Activated CD8-positive, alpha-beta memory T cell treated with anti-CD3 and anti-CD28 coated beads, Interleukin-2, amount 10 ng/mL, durations not matched to agents 7 days and 5 days (primary cell): ENCODE data around the gene PHACTR4. TPM values are rescaled to one million over a fixed set of nuclear protein-coding genes. Genes with fewer than 3 reads are reported as not detected.

Experiments
- ATAC-seq: fragments of 150-1000 bp; cut with Tn5 transposase; one replicate; pipeline ENCODE4 v1.10.0; 2021; ENCODE audit warnings: moderate library complexity
- CTCF ChIA-PET: fragments of 350-600 bp; sonication (Branson Sonifier 250); formaldehyde crosslinking; loops from one replicate; lab custom pipeline; 2021; ENCODE audit warnings: antibody characterized with exemption; lab: Charles Lee
- DNase-seq: peaks from one replicate; pipeline ENCODE4 v3.0.0-alpha.2; 2020
- H3K27ac Mint-ChIP-seq: one replicate; pipeline ENCODE4 v1.8.0; 2021; ENCODE audit warnings: mild to moderate bottlenecking, mixed read lengths
- H3K27me3 Mint-ChIP-seq: one replicate; pipeline ENCODE4 v1.8.0; 2021; ENCODE audit warnings: mixed read lengths
- H3K36me3 Mint-ChIP-seq: one replicate; pipeline ENCODE4 v1.8.0; 2021; ENCODE audit warnings: mild to moderate bottlenecking, mixed read lengths
- H3K4me1 Mint-ChIP-seq: one replicate; pipeline ENCODE4 v1.8.0; 2021; ENCODE audit warnings: mixed read lengths
- H3K4me3 Mint-ChIP-seq: one replicate; pipeline ENCODE4 v1.8.0; 2021; ENCODE audit warnings: mild to moderate bottlenecking, moderate library complexity, mixed read lengths
- H3K9me3 Mint-ChIP-seq: one replicate; pipeline ENCODE4 v1.8.0; 2022; ENCODE audit warnings: low read depth, mixed read lengths
- total RNA-seq, 2 experiments: library from RNA; stranded (reverse); gene quantifications; one replicate each; pipeline ENCODE4 v1.2.3, GENCODE V29; 2021

PHACTR4 gene
- total RNA-seq, 2 experiments from 2014 or later, result 26.8 to 27.8 TPM

DNA sequence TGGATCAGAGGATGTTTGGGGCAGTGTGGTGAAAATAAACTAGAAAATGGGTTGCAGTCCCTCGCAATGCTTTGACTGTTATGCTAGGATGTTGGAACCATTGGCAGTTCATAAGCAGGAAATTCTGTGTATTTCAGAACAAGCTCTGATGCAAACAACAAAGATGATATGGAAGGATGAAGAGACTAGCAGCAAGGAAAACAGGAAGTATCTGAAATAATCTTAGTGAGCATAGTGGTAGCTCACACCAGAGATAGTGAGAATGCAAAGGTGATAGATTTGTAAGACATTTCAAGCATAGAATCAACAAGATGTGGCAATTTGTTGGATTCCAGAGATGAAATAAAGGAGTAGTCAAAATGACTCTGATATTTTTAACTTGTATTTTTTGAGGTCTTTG, 125.2 kb downstream of the PHACTR4 start:
- no peak for DNase-seq
- H3K4me3 Mint-ChIP-seq, result no peak overlapping the region
- no peaks in the 10 kb centered on the region for H3K27me3 Mint-ChIP-seq
- H3K9me3 Mint-ChIP-seq, result no peaks in the 10 kb centered on the region
- peaks cover 2% of the 10 kb centered on the region for H3K4me1 Mint-ChIP-seq
- no peak overlapping the region for H3K27ac Mint-ChIP-seq
- H3K36me3 Mint-ChIP-seq, result peaks cover 17% of the 10 kb centered on the region
- ATAC-seq, result no peak
- CTCF ChIA-PET, result interaction anchor here (0.6 kb wide), 1 partner anchor 317 kb away, joined by 3 read pairs; no protein-coding TSS in a partner anchor

DNA sequence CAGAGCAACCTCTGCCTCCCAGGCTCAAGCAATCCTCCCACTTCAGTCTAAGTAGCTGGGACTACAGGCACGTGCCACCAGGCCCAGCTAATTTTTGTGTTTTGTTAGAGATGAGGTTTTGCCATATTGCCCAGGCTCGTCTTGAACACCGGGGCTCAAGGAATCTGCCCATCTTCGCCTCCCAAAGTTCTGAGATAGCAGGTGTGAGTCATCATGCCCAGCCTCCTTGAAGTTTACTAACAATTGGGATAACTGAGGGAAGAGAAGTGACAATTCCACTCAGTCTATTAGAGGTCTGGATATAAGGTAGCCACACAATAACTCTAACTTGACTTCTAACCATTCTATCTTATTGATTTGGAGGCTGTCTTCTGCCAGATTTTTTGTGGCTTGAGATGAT, 130.0 kb downstream of the PHACTR4 start:
- no peaks in the 10 kb centered on the region for H3K27me3 Mint-ChIP-seq
- CTCF ChIA-PET, result no interaction called here
- no peaks in the 10 kb centered on the region for H3K9me3 Mint-ChIP-seq
- H3K27ac Mint-ChIP-seq, result no peak overlapping the region
- ATAC-seq, result no peak
- H3K4me3 Mint-ChIP-seq, result no peak overlapping the region
- no peak for DNase-seq
- H3K36me3 Mint-ChIP-seq, result peaks cover 9% of the 10 kb centered on the region
- H3K4me1 Mint-ChIP-seq, result peaks cover 7% of the 10 kb centered on the region

DNA sequence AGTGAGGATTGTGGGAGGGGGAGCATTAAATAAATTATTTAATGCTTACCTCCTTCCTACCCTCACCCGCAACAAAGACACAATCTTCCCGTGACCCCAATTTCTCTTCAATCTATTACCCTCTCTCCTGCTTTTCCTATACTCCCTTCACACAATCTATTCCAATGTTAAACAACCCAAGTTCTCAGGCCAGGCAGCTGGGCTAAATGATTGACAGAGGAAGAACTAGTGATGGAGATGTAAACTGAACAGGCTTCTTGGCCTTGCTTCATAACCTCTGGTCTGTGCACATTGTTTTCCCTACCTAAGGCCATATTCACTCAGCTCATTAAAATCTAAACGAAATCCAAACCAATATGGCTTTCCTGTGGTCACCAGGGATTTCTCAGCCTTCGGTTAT, 132.4 kb downstream of the PHACTR4 start:
- DNase-seq (no peak), ATAC-seq (no peak)
- Mint-ChIP-seq H3K27ac (no peak overlapping the region), H3K4me3 (no peak overlapping the region), H3K27me3 (peaks cover 2% of the 10 kb centered on the region), H3K4me1 (peaks cover 14% of the 10 kb centered on the region), H3K9me3 (no peaks in the 10 kb centered on the region), H3K36me3 (peaks cover 13% of the 10 kb centered on the region)
- CTCF ChIA-PET, result no interaction called here

DNA sequence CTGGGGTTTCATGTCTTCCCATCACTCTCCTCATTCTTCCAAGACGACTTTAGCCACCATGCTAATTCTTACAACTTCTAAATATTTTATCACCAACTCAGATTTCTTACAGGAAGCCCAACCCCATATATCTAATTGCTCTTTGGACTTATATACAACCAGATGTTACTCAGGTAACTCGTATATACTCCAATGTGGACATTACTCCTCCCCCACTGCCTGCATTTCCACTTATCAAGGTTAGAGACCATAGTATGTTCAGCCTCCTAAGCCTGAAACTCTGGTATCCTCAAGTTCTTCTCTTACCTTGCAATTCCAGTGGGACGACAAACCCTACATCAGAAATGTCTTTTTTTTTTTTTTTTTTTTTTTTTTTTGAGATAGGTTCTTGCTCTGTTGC, 133.6 kb downstream of the PHACTR4 start:
- peaks cover 2% of the 10 kb centered on the region for H3K27me3 Mint-ChIP-seq
- H3K36me3 Mint-ChIP-seq, result peaks cover 24% of the 10 kb centered on the region
- CTCF ChIA-PET, result no interaction called here
- no peak for DNase-seq
- no peak overlapping the region for H3K27ac Mint-ChIP-seq
- H3K9me3 Mint-ChIP-seq, result no peaks in the 10 kb centered on the region
- peaks cover 14% of the 10 kb centered on the region for H3K4me1 Mint-ChIP-seq
- ATAC-seq, result no peak
- H3K4me3 Mint-ChIP-seq, result no peak overlapping the region

DNA sequence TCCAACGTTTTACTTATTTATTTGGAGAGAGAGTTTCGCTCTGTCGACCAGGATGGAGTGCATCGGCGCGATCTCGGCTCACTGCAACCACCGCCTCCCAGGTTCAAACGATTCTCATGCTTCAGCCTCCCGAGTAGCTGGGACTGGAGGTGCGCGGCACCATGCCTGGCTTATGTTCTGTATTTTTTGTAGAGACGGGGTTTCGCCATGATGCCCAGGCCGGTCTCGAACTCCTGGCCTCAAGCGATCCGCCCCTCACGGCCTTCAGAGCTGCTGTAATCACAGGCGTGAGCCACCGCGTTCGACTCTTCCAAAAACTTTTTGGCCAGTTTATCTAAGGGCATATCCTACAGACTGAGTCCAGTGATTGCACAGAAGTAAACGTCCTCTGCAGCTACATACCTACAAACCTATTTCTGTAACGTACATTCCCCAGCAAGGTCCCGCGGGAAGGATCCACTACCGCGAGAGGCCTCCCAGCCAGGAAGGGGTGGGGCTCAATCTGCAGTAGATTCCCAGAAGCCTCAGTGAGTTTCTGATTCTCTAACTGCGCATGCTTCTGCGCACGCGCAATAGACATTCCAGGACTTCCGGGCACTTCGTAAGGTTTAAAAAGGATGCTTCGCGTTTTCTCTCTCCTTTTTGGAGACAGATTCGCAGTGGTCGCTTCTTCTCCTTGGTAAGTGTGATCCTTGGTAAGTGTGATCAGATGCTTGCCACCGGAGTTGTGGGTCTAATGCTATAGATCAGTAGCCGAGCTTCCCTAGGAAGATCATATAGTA, 136.1 kb downstream of the PHACTR4 start, which contains the start of gene RCC1:
TSS of gene RCC1 (plus strand) at position 638 of the 782 bp plus-strand sequence. CDS start 23,824 bp downstream, outside the sequence.
- Mint-ChIP-seq H3K4me1 (peaks cover 39% of the 10 kb centered on the region), H3K27me3 (peaks cover 2% of the 10 kb centered on the region), H3K27ac (peak within 1 kb of the TSS; percentile 99), H3K36me3 (peaks cover 49% of the 10 kb centered on the region), H3K4me3 (peak within 1 kb of the TSS; percentile 98), H3K9me3 (no peaks in the 10 kb centered on the region)
- ATAC-seq (peak; percentile 87), DNase-seq (peak; percentile 99)
- CTCF ChIA-PET, result interaction anchor here (0.5 to 1.3 kb wide), 6 partner anchors 9 to 372 kb away, joined by 3 to 5 read pairs (median 4); no protein-coding TSS in a partner anchor

DNA sequence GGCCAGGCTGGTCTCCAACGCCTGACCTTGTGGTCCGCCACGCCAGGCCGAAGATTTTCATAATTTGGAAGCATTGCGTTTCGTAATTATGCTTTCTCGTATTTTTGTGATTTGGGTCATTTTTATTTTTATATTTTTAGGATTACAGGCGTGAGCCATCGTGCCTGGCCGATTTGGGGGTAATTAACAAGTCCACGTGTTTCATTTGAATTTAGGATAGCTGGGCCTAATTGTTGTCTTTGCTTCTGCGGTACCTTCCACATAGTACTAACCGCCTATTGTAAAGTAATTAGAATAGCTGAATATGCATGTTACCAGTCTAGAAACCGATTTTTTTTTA, 137.3 kb downstream of the PHACTR4 start:
- CTCF ChIA-PET, result interaction anchor here (0.9 to 3.2 kb wide), 4 partner anchors 73 to 259 kb away, joined by 3 to 19 read pairs (median 4); partner anchors contain the start of gene TAF12
- Mint-ChIP-seq H3K36me3 (peaks cover 56% of the 10 kb centered on the region), H3K9me3 (no peaks in the 10 kb centered on the region), H3K4me3 (peak overlapping the region; percentile 98), H3K27ac (peak overlapping the region; percentile 99), H3K4me1 (peaks cover 41% of the 10 kb centered on the region), H3K27me3 (peaks cover 2% of the 10 kb centered on the region)
- ATAC-seq (no peak), DNase-seq (no peak)

DNA sequence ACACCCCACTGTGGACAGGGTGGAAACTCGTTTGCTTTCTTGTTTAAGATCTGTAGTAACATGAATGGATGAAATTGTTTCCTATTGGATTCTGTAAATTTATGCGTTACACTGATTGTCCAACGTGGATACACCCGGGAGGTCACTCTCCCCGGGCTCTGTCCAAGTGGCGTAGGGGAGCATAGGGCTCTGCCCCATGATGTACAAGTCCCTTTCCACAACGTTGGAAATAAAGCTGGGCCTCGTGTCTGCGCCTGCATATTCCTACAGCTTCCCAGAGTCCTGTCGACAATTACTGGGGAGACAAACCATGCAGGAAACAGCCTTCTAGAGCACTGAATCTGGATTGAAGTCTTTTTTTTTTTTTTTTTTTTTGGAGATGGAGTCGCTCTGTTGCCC, 137.7 kb downstream of the PHACTR4 start:
- Mint-ChIP-seq H3K27me3 (peaks cover 2% of the 10 kb centered on the region), H3K4me1 (peaks cover 44% of the 10 kb centered on the region), H3K27ac (peak overlapping the region; percentile 99), H3K4me3 (peak overlapping the region; percentile 98), H3K9me3 (no peaks in the 10 kb centered on the region), H3K36me3 (peaks cover 59% of the 10 kb centered on the region)
- no peak for ATAC-seq
- no peak for DNase-seq
- CTCF ChIA-PET, result interaction anchor here (0.9 to 3.2 kb wide), 5 partner anchors 73 to 259 kb away, joined by 3 to 19 read pairs (median 7); partner anchors contain the start of gene TAF12

DNA sequence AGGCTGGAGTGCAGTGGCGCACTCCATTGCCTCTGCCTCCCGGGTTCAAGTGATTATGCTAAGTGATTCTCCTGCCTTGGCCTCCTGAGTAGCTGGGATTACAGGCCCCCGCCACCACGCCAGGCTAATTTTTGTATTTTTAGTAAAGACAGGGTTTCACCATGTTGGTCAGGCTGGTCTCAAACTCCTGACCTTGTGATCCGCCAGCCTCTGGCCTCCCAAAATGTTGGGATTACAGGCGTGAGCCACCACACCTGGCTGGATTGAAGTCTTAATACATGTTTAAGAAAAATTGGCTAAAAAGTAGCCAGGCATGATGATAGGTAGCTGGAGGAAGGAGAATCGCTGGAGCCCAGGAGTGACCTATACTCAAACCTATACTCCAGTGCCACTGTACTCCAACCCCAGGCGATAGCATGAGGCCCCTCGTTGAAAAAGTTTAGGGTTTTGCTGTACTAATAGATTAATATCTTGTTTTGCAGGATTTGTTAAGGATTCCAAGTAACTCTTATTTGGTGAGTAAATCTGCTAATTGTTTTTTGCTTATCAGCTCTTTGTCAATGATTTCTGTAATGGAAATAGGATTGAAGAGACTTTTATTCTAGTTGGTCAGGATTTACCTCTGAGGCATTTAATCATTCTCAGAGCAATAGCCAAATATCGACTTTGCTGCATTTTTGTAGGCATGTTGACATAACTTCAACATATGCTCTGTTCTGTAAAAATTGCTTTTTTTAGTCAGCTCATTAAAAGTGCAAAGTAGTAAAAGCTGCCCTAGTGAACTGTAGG, 138.3 kb downstream of the PHACTR4 start:
- peaks cover 50% of the 10 kb centered on the region for H3K4me1 Mint-ChIP-seq
- ATAC-seq, result no peak
- H3K36me3 Mint-ChIP-seq, result peaks cover 65% of the 10 kb centered on the region
- CTCF ChIA-PET, result interaction anchor here (0.9 to 3.2 kb wide), 7 partner anchors 9 to 259 kb away, joined by 3 to 19 read pairs (median 6); partner anchors contain the start of gene TAF12
- no peaks in the 10 kb centered on the region for H3K9me3 Mint-ChIP-seq
- H3K27ac Mint-ChIP-seq, result peak overlapping the region; percentile 99
- H3K27me3 Mint-ChIP-seq, result peaks cover 2% of the 10 kb centered on the region
- peak overlapping the region; percentile 98 for H3K4me3 Mint-ChIP-seq
- DNase-seq, result no peak

DNA sequence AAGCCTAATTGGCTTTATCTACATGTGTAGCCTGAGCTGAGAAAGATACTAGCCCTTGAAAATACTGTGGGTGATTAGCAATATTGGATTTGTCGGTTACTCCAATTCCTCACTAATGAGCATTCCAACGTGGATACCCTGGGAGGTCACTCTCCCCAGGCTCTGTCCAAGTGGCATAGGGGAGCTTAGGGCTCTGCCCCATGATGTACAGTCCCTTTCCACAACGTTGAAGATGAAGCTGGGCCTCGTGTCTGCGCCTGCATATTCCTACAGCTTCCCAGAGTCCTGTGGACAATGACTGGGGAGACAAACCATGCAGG, 138.9 kb downstream of the PHACTR4 start:
- Mint-ChIP-seq H3K4me3 (peak overlapping the region; percentile 98), H3K27me3 (peaks cover 2% of the 10 kb centered on the region), H3K36me3 (peaks cover 66% of the 10 kb centered on the region), H3K27ac (peak overlapping the region; percentile 99), H3K4me1 (peaks cover 50% of the 10 kb centered on the region), H3K9me3 (no peaks in the 10 kb centered on the region)
- CTCF ChIA-PET, result interaction anchor here (0.5 to 3.2 kb wide), 6 partner anchors 8 to 260 kb away, joined by 4 to 19 read pairs (median 6); no protein-coding TSS in a partner anchor
- DNase-seq (no peak), ATAC-seq (no peak)

DNA sequence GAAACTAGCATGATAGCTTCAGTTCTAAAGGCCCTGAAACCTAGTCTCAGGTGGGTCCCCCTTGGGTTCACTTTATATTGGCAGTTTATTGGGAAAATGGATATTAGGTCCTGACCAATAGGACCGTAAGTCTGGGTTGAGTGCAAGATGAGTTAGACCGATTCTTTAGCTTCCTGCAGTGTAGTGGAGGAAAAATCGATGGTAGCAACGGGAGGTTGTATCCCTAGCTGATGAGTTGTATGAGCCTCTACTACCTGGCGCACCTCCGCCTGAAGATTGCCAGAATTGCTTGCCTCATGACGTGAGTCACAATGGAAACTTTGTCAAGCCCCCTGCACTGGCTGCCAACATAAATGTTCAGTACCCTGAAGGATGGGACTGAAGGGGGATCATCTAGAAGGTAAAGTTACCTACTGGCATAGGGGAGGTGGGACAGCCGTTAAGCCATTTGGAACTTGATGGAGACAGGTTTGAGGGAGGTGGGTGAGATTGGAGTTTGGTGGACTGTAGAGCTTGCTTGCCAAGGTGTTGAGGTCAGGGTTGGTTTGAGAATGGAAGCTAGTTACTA, 140.2 kb downstream of the PHACTR4 start:
- no peaks in the 10 kb centered on the region for H3K9me3 Mint-ChIP-seq
- ATAC-seq, result no peak
- H3K36me3 Mint-ChIP-seq, result peaks cover 74% of the 10 kb centered on the region
- DNase-seq, result no peak
- peaks cover 48% of the 10 kb centered on the region for H3K4me1 Mint-ChIP-seq
- H3K27ac Mint-ChIP-seq, result peak overlapping the region; percentile 99
- CTCF ChIA-PET, result interaction anchor here (0.8 to 3.2 kb wide), 9 partner anchors 8 to 261 kb away, joined by 3 to 19 read pairs (median 4); no protein-coding TSS in a partner anchor
- peaks cover 2% of the 10 kb centered on the region for H3K27me3 Mint-ChIP-seq
- peak overlapping the region; percentile 98 for H3K4me3 Mint-ChIP-seq

DNA sequence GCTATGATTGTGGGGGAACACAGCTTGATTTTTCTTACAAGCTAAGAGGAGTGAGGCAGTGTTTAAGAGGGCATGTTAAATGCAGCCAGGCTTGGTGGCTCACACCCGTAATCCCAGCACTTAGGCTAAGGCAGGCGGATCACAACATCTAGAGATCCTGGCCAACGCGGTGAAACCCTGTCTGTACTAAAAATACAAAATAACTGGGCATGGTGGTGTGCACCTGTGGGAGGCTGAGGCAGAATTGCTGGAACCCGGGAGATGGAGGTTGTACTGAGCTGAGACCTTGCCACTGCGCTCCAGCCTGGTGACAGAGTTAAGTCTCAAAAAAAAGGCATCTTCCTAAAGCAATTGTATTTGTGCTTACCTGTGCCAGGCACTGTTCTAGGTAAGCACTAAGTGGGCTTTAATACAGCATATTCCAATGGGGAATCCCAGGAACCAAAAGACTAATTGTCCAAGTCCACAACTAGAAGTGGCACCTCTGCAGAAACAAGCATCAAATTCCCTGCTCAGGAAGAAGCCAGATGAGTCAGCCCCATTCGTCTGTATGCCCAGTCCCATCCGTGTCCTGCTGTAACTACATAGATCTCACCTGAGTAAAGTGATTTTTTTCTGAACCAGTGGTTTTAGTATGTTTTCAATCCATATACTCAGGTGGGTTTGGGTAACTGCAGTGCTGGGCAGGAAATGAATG, 140.9 kb downstream of the PHACTR4 start:
- CTCF ChIA-PET, result interaction anchor here (1.0 to 1.6 kb wide), 3 partner anchors 41 to 134 kb away, joined by 3 to 4 read pairs (median 3); no protein-coding TSS in a partner anchor
- ATAC-seq (no peak), DNase-seq (no peak)
- peaks cover 43% of the 10 kb centered on the region for H3K4me1 Mint-ChIP-seq
- H3K36me3 Mint-ChIP-seq, result peaks cover 74% of the 10 kb centered on the region
- peak overlapping the region; percentile 99 for H3K27ac Mint-ChIP-seq
- peaks cover 2% of the 10 kb centered on the region for H3K27me3 Mint-ChIP-seq
- peak overlapping the region; percentile 98 for H3K4me3 Mint-ChIP-seq
- no peaks in the 10 kb centered on the region for H3K9me3 Mint-ChIP-seq

DNA sequence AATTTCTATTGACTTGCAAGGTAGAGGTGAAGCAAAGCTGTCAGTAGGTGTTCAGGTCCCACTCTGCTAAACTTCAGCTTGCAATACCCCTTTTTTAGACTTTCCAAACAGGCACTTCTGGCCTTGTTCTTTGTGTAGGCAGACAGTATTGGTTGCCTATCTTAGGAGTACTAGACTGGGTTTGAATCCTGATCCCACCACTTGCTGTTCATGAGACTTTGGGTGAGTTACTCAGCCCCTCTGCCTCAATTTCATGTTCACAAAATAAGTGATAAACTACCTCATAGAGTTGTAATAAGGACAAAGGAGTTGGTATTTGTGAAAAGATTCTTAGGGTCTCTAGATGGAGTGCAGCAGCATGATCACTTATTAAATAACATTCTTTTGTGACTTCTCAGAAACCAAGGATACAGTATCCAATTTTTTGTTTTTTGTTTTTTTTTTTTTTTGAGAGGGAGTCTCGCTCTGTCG, 141.5 kb downstream of the PHACTR4 start:
- Mint-ChIP-seq H3K36me3 (peaks cover 70% of the 10 kb centered on the region), H3K4me1 (peaks cover 40% of the 10 kb centered on the region), H3K4me3 (peak overlapping the region; percentile 98), H3K27me3 (no peaks in the 10 kb centered on the region), H3K27ac (peak overlapping the region; percentile 99), H3K9me3 (no peaks in the 10 kb centered on the region)
- ATAC-seq (no peak), DNase-seq (no peak)
- CTCF ChIA-PET, result no interaction called here
